ENCODE measurements around the gene PRKD2. TPM values are rescaled to one million over a fixed set of nuclear protein-coding genes. Genes with fewer than 3 reads are reported as not detected.

Gene PRKD2
- total and polyA plus RNA-seq, 2 of the 8 experiments (the other 6 are each of a cell fraction or from before 2014, with no cell fraction given) = 24.4 to 63.8 TPM

DNA sequence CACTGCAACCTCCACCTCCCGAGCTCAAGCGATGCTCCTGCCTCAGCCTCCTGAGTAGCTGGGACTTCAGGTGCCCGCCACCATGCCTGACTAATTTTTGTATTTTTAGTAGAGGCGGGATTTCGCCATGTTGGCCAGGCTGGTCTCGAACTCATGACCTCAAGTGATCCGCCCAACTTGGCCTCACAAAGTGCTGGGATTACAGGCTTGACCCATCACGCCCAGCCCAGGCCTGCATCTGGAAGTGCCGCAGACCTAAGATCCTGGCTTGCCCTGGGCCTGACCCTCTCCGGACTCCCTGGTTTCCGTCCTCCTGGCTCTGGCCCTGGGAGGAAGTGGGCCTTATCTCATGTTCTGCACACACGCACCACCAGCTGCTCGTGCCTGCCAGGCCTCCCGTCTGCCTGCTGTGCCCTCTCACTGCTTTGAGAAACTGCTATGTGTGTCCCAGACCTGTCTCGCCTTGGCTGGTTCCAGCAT, 87.3 kb downstream of the PRKD2 start:
- Histone ChIP-seq H3K4me2 (ENCODE audit: insufficient read depth in 1 of 2, low read depth in 2 of 2, low read length in 2 of 2) (no peak overlapping the region), H2BK15ac (ENCODE audit: low read length) (peak overlapping the region; percentile 92; the same call in 1 of the 2 replicates), H3K14ac (ENCODE audit: insufficient read length) (no peak overlapping the region), H4K91ac (replicated peaks; ENCODE audit: insufficient read length, low read length) (no peak overlapping the region), H3K23me2 (ENCODE audit: low read depth, low read length) (peaks cover 6% of the 10 kb centered on the region; the same call in 1 of the 2 replicates), H3K56ac (replicated peaks; ENCODE audit: insufficient read length, low read depth, low read length) (no peak overlapping the region), H3K4me3 (ENCODE audit: extremely low read depth in 1 of 4, insufficient read depth in 2 of 4, low read depth in 3 of 4, low read length in 4 of 4) (no peak overlapping the region), H3K23ac (ENCODE audit: insufficient read length) (no peak overlapping the region), H3K18ac (ENCODE audit: extremely low read depth, low read length) (no peak overlapping the region; the same call in 1 of the 2 replicates), H2BK12ac (ENCODE audit: low read depth, low read length) (peak overlapping the region; percentile 35; the same call in 1 of the 2 replicates), H3K36me3 (ENCODE audit: control insufficient read depth in 2 of 4, insufficient read depth in 4 of 4, low read length in 3 of 4) (no peaks in the 10 kb centered on the region), H2BK5ac (ENCODE audit: low read depth, low read length) (no peak overlapping the region), H2AFZ (ENCODE audit: low read length) (no peak overlapping the region), H4K5ac (ENCODE audit: insufficient read length, low read depth, low read length) (no peak overlapping the region), H3K9me3 (ENCODE audit: insufficient read depth in 2 of 2, low read depth in 1 of 2, low read length in 1 of 2) (no peaks in the 10 kb centered on the region), H2BK20ac (ENCODE audit: low read length) (no peak overlapping the region), H3K79me2 (ENCODE audit: control insufficient read depth in 1 of 2, insufficient read depth in 2 of 2, low read length in 2 of 2) (no peaks in the 10 kb centered on the region), H3K79me1 (ENCODE audit: low read depth, low read length) (no peaks in the 10 kb centered on the region; the same call in 1 of the 2 replicates), H4K20me1 (replicated peaks in 1 of 2; ENCODE audit: control insufficient read depth in 1 of 2, insufficient read depth in 2 of 2, low read length in 2 of 2) (no peaks in the 10 kb centered on the region), H3K4ac (replicated peaks; ENCODE audit: insufficient read length, low read depth, low read length) (no peak overlapping the region), H3K27me3 (replicated peaks in 1 of 4; ENCODE audit: control insufficient read depth in 3 of 4, extremely low read depth in 1 of 4, insufficient read depth in 3 of 4, low read length in 3 of 4) (peaks cover 0 to 15% (median 11%) of the 10 kb centered on the region in 4 experiments; a peak in 6 of 7 replicates), H2BK120ac (replicated peaks; ENCODE audit: low read depth, low read length) (no peak overlapping the region), H3K9ac (replicated peaks in 1 of 4; ENCODE audit: extremely low read depth in 1 of 4, low read depth in 3 of 4, low read length in 3 of 4) (no peak overlapping the region), H3K27ac (ENCODE audit: low read depth, low read length) (no peak overlapping the region), H2AK5ac (ENCODE audit: low read depth, low read length) (no peak overlapping the region), H4K8ac (ENCODE audit: extremely low read depth, insufficient read depth, low read length) (no peak overlapping the region; the same call in 1 of the 2 replicates), H3K4me1 (replicated peaks in 1 of 4; ENCODE audit: control insufficient read depth in 3 of 4, insufficient read depth in 4 of 4, low read length in 3 of 4) (peaks cover 0 to 19% (median 12%) of the 10 kb centered on the region in 4 experiments; a peak in 6 of 7 replicates)
- WGBS, 2 experiments (ENCODE audit: extremely low coverage in 1 of 2, insufficient coverage in 1 of 2, insufficient read length in 1 of 2, insufficient replicate concordance in 2 of 2, low coverage in 1 of 2, low lambda C conversion rate in 2 of 2, missing lambda C conversion rate in 1 of 2) = 92% methylated on average over 13 of the region's 15 CpGs; no CpG with 5 or more reads in 1 of the 2 experiments
- ChIA-PET CTCF (ENCODE audit: partially characterized antibody) (interaction anchor here (0.6 to 15.3 kb wide), 7 partner anchors 13 to 173 kb away, joined by 3 to 309 read pairs (median 5); partner anchors contain the start of gene DACT3), POLR2A (ENCODE audit: partially characterized antibody) (interaction anchor here (1.8 kb wide), 1 partner anchor 28 kb away, joined by 7 read pairs; no protein-coding TSS in a partner anchor)
- FAIRE-seq = no peak
- no peak for DNase-seq (ENCODE audit: low read depth in 1 of 2, low spot score in 2 of 2)
- TF ChIP-seq EZH2 (IDR thresholded peaks at IDR 0.05; ENCODE audit: low read depth, low read length, severe bottlenecking) = no peak
- TF ChIP-seq POU5F1 (IDR thresholded peaks at IDR 0.05; ENCODE audit: low read depth, low read length) = no peak
- no peak for TF ChIP-seq HDAC2 (IDR thresholded peaks at IDR 0.05; ENCODE audit: borderline replicate concordance in 1 of 2, low read depth in 2 of 2, low read length in 2 of 2)
- no peak for TF ChIP-seq SP2 (IDR thresholded peaks at IDR 0.05; ENCODE audit: low read length)
- TF ChIP-seq, protein P1, sequence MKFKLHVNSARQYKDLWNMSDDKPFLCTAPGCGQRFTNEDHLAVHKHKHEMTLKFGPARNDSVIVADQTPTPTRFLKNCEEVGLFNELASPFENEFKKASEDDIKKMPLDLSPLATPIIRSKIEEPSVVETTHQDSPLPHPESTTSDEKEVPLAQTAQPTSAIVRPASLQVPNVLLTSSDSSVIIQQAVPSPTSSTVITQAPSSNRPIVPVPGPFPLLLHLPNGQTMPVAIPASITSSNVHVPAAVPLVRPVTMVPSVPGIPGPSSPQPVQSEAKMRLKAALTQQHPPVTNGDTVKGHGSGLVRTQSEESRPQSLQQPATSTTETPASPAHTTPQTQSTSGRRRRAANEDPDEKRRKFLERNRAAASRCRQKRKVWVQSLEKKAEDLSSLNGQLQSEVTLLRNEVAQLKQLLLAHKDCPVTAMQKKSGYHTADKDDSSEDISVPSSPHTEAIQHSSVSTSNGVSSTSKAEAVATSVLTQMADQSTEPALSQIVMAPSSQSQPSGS (IDR thresholded peaks at IDR 0.05; ENCODE audit: low read length) = no peak
- no peak for TF ChIP-seq BCL11A (IDR thresholded peaks at IDR 0.05; ENCODE audit: low read depth in 2 of 2, low read length in 2 of 2)
- TF ChIP-seq JUN (IDR thresholded peaks at IDR 0.05; ENCODE audit: low read depth, low read length) = no peak
- no peak for TF ChIP-seq CEBPB (IDR thresholded peaks at IDR 0.05; ENCODE audit: low read depth, low read length)
- no peak for TF ChIP-seq RAD21 (IDR thresholded peaks at IDR 0.05 in 1 of 2, conservative IDR thresholded peaks at IDR 0.05 in 1 of 2; ENCODE audit: low read depth in 2 of 2, low read length in 2 of 2)
- TF ChIP-seq RBBP5 (IDR thresholded peaks at IDR 0.05; ENCODE audit: borderline replicate concordance, low read depth, low read length) = no peak
- TF ChIP-seq TBP (IDR thresholded peaks at IDR 0.05; ENCODE audit: low read depth, low read length) = no peak

All from H1 (cell line).